Fibroblast of lung (primary cell): ENCODE results near the gene TRIM44. TPM values are rescaled to one million over a fixed set of nuclear protein-coding genes. Genes with fewer than 3 reads are reported as not detected.
A peak's percentile ranks its signal among the peaks of the same experiment; 100 is the strongest.

Source experiments
- DNase-seq, 2 donors: peaks; one replicate each; pipeline versions ENCODE4 v3.0.0 to v3.0.0-alpha.2; 2010; ENCODE audit warnings: low read depth in 2 of 2
- H2AFZ ChIP-seq: 2 replicates; pipeline ENCODE4 v1.5.1; 2012; ENCODE audit warnings: low read length, control low read depth, inconsistent platforms
- H3K27ac ChIP-seq: 2 replicates; pipeline ENCODE4 v1.5.1; 2011; ENCODE audit warnings: low read length, control low read depth; ENCODE audit not compliant: insufficient read depth
- H3K27me3 ChIP-seq: 2 replicates; pipeline ENCODE4 v1.5.1; 2011; ENCODE audit warnings: mild to moderate bottlenecking, low read length; ENCODE audit not compliant: control insufficient read depth, insufficient read depth
- H3K36me3 ChIP-seq: 2 replicates; pipeline ENCODE4 v1.5.1; 2011; ENCODE audit warnings: low read length; ENCODE audit not compliant: control insufficient read depth, insufficient read depth
- H3K4me1 ChIP-seq: 2 replicates; pipeline ENCODE4 v1.5.1; 2011; ENCODE audit warnings: low read length; ENCODE audit not compliant: control insufficient read depth, insufficient read depth; ENCODE audit errors: extremely low read depth
- H3K4me2 ChIP-seq: 2 replicates; pipeline ENCODE4 v1.5.1; 2011; ENCODE audit warnings: low read length, control low read depth; ENCODE audit not compliant: insufficient read depth; ENCODE audit errors: extremely low read depth
- H3K4me3 ChIP-seq, 4 experiments: fragments of 200-600 bp in 1 of 4; sonication (generic) in 1 of 4; replicated peaks in 1 of 4; 2 replicates each; pipeline ENCODE4 v1.5.1; 2011 to 2016; ENCODE audit warnings: low read length in 4 of 4, low read depth in 3 of 4, mild to moderate bottlenecking in 3 of 4, control low read depth in 2 of 4, inconsistent platforms in 1 of 4, mixed read lengths in 1 of 4; ENCODE audit not compliant: insufficient read depth in 1 of 4; ENCODE audit errors: control extremely low read depth in 1 of 4
- H3K79me2 ChIP-seq: 2 replicates; pipeline ENCODE4 v1.5.1; 2012; ENCODE audit warnings: mild to moderate bottlenecking, low read length, inconsistent platforms; ENCODE audit not compliant: control insufficient read depth, insufficient read depth
- H3K9ac ChIP-seq: 2 replicates; pipeline ENCODE4 v1.5.1; 2011; ENCODE audit warnings: mild to moderate bottlenecking, low read length, control low read depth; ENCODE audit not compliant: insufficient read depth
- H3K9me3 ChIP-seq: 2 replicates; pipeline ENCODE4 v1.5.1; 2012; ENCODE audit warnings: low read depth, low read length; ENCODE audit not compliant: control insufficient read depth, insufficient read depth
- H4K20me1 ChIP-seq: 2 replicates; pipeline ENCODE4 v1.5.1; 2011; ENCODE audit warnings: low read length; ENCODE audit not compliant: control insufficient read depth, insufficient read depth; ENCODE audit errors: extremely low read depth
- EZH2 ChIP-seq: IDR thresholded peaks from 2 replicates; pipeline ENCODE4 v1.5.1; 2012; ENCODE audit warnings: low read length, control low read depth, mild to moderate bottlenecking; ENCODE audit errors: missing control alignments
- polyA plus RNA-seq, 2 donors: library from polyadenylated mRNA; depleted of rRNA in 1 of 2; stranded (reverse) in 1 of 2; unstranded in 1 of 2; fragments of >200 nt; gene quantifications; 2 replicates each; pipeline ENCODE4 v1.2.1, GENCODE V29; 2011 to 2012; ENCODE audit warnings: missing spikeins in 1 of 2
- total RNA-seq: library from RNA; depleted of rRNA; stranded (reverse); fragments of >200 nt; gene quantifications from 2 replicates; pipeline ENCODE4 v1.2.1, GENCODE V29; 2014
- TF ChIP-seq, protein P1 (sequence below), 2 donors: IDR thresholded peaks in 1 of 2; conservative IDR thresholded peaks in 1 of 2; 1 replicate in 1 of 2; 2 replicates in 1 of 2; pipeline ENCODE4 v1.5.1; 2011 to 2012; ENCODE audit warnings: low read length in 2 of 2, control low read depth in 1 of 2, inconsistent platforms in 1 of 2, low read depth in 1 of 2, mild to moderate bottlenecking in 1 of 2

TRIM44 gene
- total and polyA plus RNA-seq, 2 donors (not counting 1 experiment from before 2014, with no cell fraction given) = 10.4 to 78.3 TPM

DNA sequence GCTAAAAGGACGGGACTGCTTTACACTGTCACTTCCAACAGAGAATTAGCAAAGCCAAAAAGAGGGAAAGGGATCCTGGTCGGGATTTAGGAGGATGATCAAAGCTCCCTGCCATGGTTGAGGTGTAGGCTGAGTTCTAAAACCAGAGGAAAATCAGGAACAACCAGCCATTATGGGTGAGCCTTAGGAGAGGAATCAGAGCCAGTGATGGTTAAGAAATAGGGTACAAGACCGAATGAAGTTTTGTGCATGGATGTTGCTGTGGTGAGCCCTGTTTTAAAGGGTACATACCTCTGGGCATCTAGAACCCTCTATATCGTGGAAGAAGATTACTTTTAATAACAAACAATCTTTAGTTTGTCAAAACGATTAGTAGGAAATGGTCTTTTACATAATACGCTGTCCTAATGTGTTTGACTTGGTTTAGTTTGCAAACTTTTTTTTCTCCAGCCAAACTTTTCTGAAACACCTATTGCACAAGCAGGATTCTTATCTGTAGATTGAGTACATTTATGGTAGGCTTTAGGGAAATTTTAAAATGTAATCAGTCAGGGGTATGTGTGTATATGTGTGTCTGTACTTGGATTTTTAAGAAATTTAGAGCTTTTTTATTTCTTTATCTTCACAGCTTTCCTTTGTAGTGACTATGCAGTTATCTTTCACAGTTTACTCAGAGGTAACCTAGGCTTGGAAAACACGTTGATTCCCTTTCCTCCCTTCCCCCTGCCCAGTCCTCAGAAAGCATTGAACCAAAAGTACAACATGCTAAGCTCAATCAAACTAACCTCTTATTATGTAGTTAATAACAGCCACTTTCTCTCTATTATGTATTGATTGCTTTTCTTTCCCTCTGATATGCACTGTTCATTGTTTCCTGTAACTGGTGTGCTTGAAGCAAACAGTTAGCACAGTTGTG, 26.8 kb downstream of the TRIM44 start:
- H3K4me3 ChIP-seq = no peak overlapping the region
- H3K27ac ChIP-seq = no peak overlapping the region
- peak in 1 of 2 donors; percentile 12 for DNase-seq
- H3K4me1 ChIP-seq = no peaks in the 10 kb centered on the region
- peaks cover 2% of the 10 kb centered on the region for H3K36me3 ChIP-seq
- H4K20me1 ChIP-seq = no peaks in the 10 kb centered on the region
- no peak overlapping the region for H2AFZ ChIP-seq
- no peak overlapping the region for H3K9ac ChIP-seq
- no peaks in the 10 kb centered on the region for H3K79me2 ChIP-seq
- no peaks in the 10 kb centered on the region for H3K27me3 ChIP-seq
- TF ChIP-seq EZH2 = no peak
- TF ChIP-seq, protein P1, sequence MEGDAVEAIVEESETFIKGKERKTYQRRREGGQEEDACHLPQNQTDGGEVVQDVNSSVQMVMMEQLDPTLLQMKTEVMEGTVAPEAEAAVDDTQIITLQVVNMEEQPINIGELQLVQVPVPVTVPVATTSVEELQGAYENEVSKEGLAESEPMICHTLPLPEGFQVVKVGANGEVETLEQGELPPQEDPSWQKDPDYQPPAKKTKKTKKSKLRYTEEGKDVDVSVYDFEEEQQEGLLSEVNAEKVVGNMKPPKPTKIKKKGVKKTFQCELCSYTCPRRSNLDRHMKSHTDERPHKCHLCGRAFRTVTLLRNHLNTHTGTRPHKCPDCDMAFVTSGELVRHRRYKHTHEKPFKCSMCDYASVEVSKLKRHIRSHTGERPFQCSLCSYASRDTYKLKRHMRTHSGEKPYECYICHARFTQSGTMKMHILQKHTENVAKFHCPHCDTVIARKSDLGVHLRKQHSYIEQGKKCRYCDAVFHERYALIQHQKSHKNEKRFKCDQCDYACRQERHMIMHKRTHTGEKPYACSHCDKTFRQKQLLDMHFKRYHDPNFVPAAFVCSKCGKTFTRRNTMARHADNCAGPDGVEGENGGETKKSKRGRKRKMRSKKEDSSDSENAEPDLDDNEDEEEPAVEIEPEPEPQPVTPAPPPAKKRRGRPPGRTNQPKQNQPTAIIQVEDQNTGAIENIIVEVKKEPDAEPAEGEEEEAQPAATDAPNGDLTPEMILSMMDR (conservative IDR thresholded peaks at IDR 0.05 in 1 of 2, IDR thresholded peaks at IDR 0.05 in 1 of 2; ENCODE audit: low read depth in 1 of 2, low read length in 2 of 2) = no peak
- H3K4me2 ChIP-seq = no peak overlapping the region
- no peaks in the 10 kb centered on the region for H3K9me3 ChIP-seq

DNA sequence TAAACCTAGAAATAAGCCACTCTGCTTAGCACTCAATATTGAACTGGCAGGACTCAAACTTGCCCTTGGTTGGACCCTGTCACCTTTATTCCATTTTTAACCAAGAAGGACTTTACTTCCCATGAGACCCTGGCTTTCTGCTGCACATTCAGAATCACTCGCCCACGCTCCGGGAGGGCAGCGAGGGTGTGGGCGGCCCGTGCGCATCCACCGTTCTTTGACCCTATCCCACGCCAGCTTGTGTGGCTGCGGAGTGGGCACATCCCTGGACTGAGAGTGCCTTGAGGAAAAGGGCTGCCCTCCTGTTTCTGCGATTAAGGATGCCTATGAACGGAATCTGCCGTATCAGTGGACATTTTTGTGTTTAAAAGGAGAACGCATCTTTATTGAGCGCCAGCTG, 39.6 kb downstream of the TRIM44 start:
- H3K27me3 ChIP-seq = no peaks in the 10 kb centered on the region
- no peaks in the 10 kb centered on the region for H3K36me3 ChIP-seq
- H3K27ac ChIP-seq = no peak overlapping the region
- no peaks in the 10 kb centered on the region for H4K20me1 ChIP-seq
- DNase-seq = no peak
- no peak overlapping the region for H3K9ac ChIP-seq
- H3K9me3 ChIP-seq = no peaks in the 10 kb centered on the region
- H2AFZ ChIP-seq = no peak overlapping the region
- H3K79me2 ChIP-seq = no peaks in the 10 kb centered on the region
- H3K4me3 ChIP-seq = no peak overlapping the region
- no peak for TF ChIP-seq EZH2
- TF ChIP-seq, protein P1 (conservative IDR thresholded peaks at IDR 0.05 in 1 of 2, IDR thresholded peaks at IDR 0.05 in 1 of 2; ENCODE audit: low read depth in 1 of 2, low read length in 2 of 2) = no peak
- no peak overlapping the region for H3K4me2 ChIP-seq
- no peaks in the 10 kb centered on the region for H3K4me1 ChIP-seq

DNA sequence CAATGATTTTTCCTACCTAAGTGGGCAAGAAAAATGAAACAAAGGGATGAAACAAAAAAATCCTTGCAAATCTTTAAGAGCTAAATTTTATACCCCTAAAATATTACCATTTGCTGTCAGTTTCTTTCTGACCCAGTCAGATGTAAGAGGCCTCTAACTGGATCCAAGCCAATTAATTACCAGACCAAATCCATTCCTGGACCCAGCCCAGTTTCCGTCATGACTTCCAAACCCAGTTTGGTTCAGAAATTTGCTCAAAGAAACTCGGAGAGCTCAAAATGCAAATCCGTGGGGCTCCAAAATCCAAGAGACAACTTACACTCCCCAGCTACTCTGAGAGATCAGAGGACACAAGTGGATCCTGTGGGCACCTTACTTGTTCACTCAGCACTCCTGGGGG, 46.8 kb downstream of the TRIM44 start:
- no peak overlapping the region for H3K4me3 ChIP-seq
- no peaks in the 10 kb centered on the region for H3K9me3 ChIP-seq
- peaks cover 3% of the 10 kb centered on the region for H3K79me2 ChIP-seq
- H3K4me2 ChIP-seq = no peak overlapping the region
- no peaks in the 10 kb centered on the region for H4K20me1 ChIP-seq
- TF ChIP-seq EZH2 = no peak
- TF ChIP-seq, protein P1 (conservative IDR thresholded peaks at IDR 0.05 in 1 of 2, IDR thresholded peaks at IDR 0.05 in 1 of 2; ENCODE audit: low read depth in 1 of 2, low read length in 2 of 2) = no peak
- H3K9ac ChIP-seq = no peak overlapping the region
- no peaks in the 10 kb centered on the region for H3K4me1 ChIP-seq
- H3K36me3 ChIP-seq = no peaks in the 10 kb centered on the region
- no peak for DNase-seq
- H3K27ac ChIP-seq = no peak overlapping the region
- no peak overlapping the region for H2AFZ ChIP-seq
- H3K27me3 ChIP-seq = no peaks in the 10 kb centered on the region
